ENCODE results near the gene NAB2.

Gene NAB2

GRCh38 chr12:57097554-57097835 lies 8.6 kb downstream of the NAB2 start:
- peaks cover 3% of the 10 kb centered on the region; the same call in 1 of the 2 replicates for H3K36me3 ChIP-seq (ENCODE audit: low read length)
- no peak for TF ChIP-seq CTCF (IDR thresholded peaks at IDR 0.05; ENCODE audit: insufficient read depth, low read length, poor library complexity, severe bottlenecking)
- no peak for TF ChIP-seq EZH2phosphoT487 (conservative IDR thresholded peaks at IDR 0.05; ENCODE audit: low read length)
- no peak overlapping the region for H3K9ac ChIP-seq (ENCODE audit: low read length)
- H3K9me2 ChIP-seq (replicated peaks; ENCODE audit: insufficient read depth, low read length), result no peaks in the 10 kb centered on the region
- no peak overlapping the region for H3K4me3 ChIP-seq (ENCODE audit: insufficient read depth, low read length, poor library complexity, severe bottlenecking)
- no peak overlapping the region for H3K27ac ChIP-seq (ENCODE audit: low read depth, low read length)
- no peaks in the 10 kb centered on the region for H3K79me2 ChIP-seq (ENCODE audit: insufficient read depth, low read length)
- H3K4me2 ChIP-seq (ENCODE audit: low read depth, low read length, poor library complexity, severe bottlenecking), result no peak overlapping the region
- H3F3A ChIP-seq (ENCODE audit: insufficient read depth), result peaks cover 31% of the 10 kb centered on the region
- H2AFZ ChIP-seq (ENCODE audit: low read depth, low read length, severe bottlenecking), result no peak overlapping the region
- H3K9me3 ChIP-seq (ENCODE audit: insufficient read depth, low read length), result no peaks in the 10 kb centered on the region
- no peaks in the 10 kb centered on the region for H3K27me3 ChIP-seq (ENCODE audit: low read length)
- no peaks in the 10 kb centered on the region for H4K20me1 ChIP-seq (ENCODE audit: low read depth, low read length)

DNA sequence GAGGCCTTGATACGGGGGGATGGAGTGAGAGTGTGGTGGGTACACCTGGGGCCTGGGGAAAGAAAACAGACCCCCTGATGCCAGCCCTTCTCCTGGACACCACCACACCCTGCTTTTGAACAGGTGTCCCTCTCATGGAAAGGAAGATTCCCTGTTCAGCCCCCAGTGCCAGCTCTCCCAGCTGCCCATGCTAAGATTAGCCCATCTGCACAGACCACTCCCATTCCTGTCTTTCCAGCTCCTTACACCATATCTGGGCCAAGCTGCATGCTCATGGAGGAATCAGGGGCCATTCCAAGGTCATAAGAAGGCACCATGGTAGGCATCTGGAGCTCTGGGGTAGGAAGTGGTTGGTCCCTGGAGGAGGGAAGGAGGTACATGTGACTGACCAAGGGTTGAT lies 9.6 kb downstream of the NAB2 start:
- Histone ChIP-seq H3K27ac (ENCODE audit: low read depth, low read length) (no peak overlapping the region), H3K4me3 (ENCODE audit: insufficient read depth, low read length, poor library complexity, severe bottlenecking) (no peak overlapping the region), H3K79me2 (ENCODE audit: insufficient read depth, low read length) (no peaks in the 10 kb centered on the region), H3F3A (ENCODE audit: insufficient read depth) (peaks cover 27% of the 10 kb centered on the region), H2AFZ (ENCODE audit: low read depth, low read length, severe bottlenecking) (no peak overlapping the region), H4K20me1 (ENCODE audit: low read depth, low read length) (no peaks in the 10 kb centered on the region), H3K9me3 (ENCODE audit: insufficient read depth, low read length) (no peaks in the 10 kb centered on the region), H3K9me2 (replicated peaks; ENCODE audit: insufficient read depth, low read length) (no peaks in the 10 kb centered on the region), H3K9ac (ENCODE audit: low read length) (no peak overlapping the region), H3K27me3 (ENCODE audit: low read length) (no peaks in the 10 kb centered on the region), H3K36me3 (ENCODE audit: low read length) (peaks cover 3% of the 10 kb centered on the region; the same call in 1 of the 2 replicates), H3K4me2 (ENCODE audit: low read depth, low read length, poor library complexity, severe bottlenecking) (no peak overlapping the region)
- no peak for TF ChIP-seq EZH2phosphoT487 (conservative IDR thresholded peaks at IDR 0.05; ENCODE audit: low read length)
- TF ChIP-seq CTCF (IDR thresholded peaks at IDR 0.05; ENCODE audit: insufficient read depth, low read length, poor library complexity, severe bottlenecking), result no peak

DNA sequence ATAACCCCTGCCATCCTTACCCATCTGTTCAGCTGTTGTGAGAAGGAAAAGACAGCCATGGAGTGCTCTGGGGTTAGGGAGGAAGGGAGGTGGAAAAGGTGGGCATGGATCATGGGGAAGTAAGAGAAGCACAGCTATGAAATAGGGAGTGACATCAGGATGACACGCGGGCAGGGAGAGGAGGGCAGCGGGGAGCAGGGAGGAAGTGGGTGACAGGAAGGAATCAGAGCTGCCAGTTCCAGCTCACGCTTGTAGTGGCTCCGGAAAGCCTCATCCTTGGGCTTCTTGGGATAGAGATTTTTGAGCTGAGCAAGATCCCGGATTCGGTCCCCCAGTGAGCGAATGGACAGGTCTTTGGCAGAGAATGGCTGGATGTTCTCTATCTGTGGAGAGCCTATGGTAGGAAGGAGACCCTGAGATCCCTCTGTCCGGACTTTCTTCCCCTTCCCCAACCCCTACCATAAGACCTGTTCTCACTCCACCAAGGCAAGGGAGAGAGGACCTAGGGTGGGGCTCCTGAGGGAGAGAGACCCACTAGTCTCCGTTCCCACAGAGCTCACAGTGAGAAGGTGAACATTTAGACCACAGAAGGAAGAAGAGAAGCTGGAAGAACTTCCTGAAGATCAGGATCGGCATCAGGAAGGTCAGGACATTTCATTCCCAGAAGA lies 10.3 kb downstream of the NAB2 start:
- H3K4me3 ChIP-seq (ENCODE audit: insufficient read depth, low read length, poor library complexity, severe bottlenecking), result no peak overlapping the region
- no peaks in the 10 kb centered on the region for H3K79me2 ChIP-seq (ENCODE audit: insufficient read depth, low read length)
- TF ChIP-seq EZH2phosphoT487 (conservative IDR thresholded peaks at IDR 0.05; ENCODE audit: low read length), result no peak
- no peak for TF ChIP-seq CTCF (IDR thresholded peaks at IDR 0.05; ENCODE audit: insufficient read depth, low read length, poor library complexity, severe bottlenecking)
- no peak overlapping the region for H3K27ac ChIP-seq (ENCODE audit: low read depth, low read length)
- H3K9me3 ChIP-seq (ENCODE audit: insufficient read depth, low read length), result no peaks in the 10 kb centered on the region
- H3K9me2 ChIP-seq (replicated peaks; ENCODE audit: insufficient read depth, low read length), result no peaks in the 10 kb centered on the region
- no peaks in the 10 kb centered on the region for H4K20me1 ChIP-seq (ENCODE audit: low read depth, low read length)
- H3K9ac ChIP-seq (ENCODE audit: low read length), result no peak overlapping the region
- peaks cover 26% of the 10 kb centered on the region for H3F3A ChIP-seq (ENCODE audit: insufficient read depth)
- H3K4me2 ChIP-seq (ENCODE audit: low read depth, low read length, poor library complexity, severe bottlenecking), result no peak overlapping the region
- H3K27me3 ChIP-seq (ENCODE audit: low read length), result no peaks in the 10 kb centered on the region
- peaks cover 3% of the 10 kb centered on the region; the same call in 1 of the 2 replicates for H3K36me3 ChIP-seq (ENCODE audit: low read length)
- H2AFZ ChIP-seq (ENCODE audit: low read depth, low read length, severe bottlenecking), result no peak overlapping the region

All from SU-DHL-6 (cell line).